Ovary (tissue), 9 donors: ENCODE measurements around the gene ANGPTL7. TPM values are rescaled to one million over a fixed set of nuclear protein-coding genes. Genes with fewer than 3 reads are reported as not detected.

ENCODE experiments used
- DNase-seq, 5 donors: peaks; one replicate each; pipeline ENCODE4 v3.0.0-alpha.2; 2019 to 2020
- H3K27ac ChIP-seq, 2 donors: fragments of 200-600 bp; one replicate each; pipeline versions ENCODE4 v1.5.1 to v1.8.0; 2019 to 2022
- H3K27me3 ChIP-seq: fragments of 200-600 bp; one replicate; pipeline ENCODE4 v1.8.0; 2022
- H3K36me3 ChIP-seq: fragments of 200-600 bp; sonication (generic); one replicate; pipeline ENCODE4 v1.5.1; 2019
- H3K4me1 ChIP-seq: one replicate; pipeline ENCODE4 v1.8.1; 2013; ENCODE audit warnings: mild to moderate bottlenecking, moderate library complexity; ENCODE audit not compliant: insufficient read depth
- H3K4me3 ChIP-seq: fragments of 200-600 bp; sonication (generic); one replicate; pipeline ENCODE4 v1.5.1; 2017
- H3K9me3 ChIP-seq, 2 donors: fragments of 200-600 bp in 1 of 2; sonication (generic) in 1 of 2; one replicate each; pipeline versions ENCODE4 v1.5.1 to v1.8.1; 2013 to 2019; ENCODE audit warnings: mild to moderate bottlenecking in 1 of 2, moderate library complexity in 1 of 2
- EP300 ChIP-seq: sonication (generic); formaldehyde crosslinking; IDR thresholded peaks from one replicate; pipeline ENCODE4 v1.6.1; 2017; ENCODE audit warnings: antibody characterized with exemption
- POLR2A ChIP-seq: fragments of 450-650 bp; IDR thresholded peaks from one replicate; pipeline ENCODE4 v1.6.1; 2017; ENCODE audit warnings: antibody characterized with exemption, mild to moderate bottlenecking, moderate library complexity
- WGBS, 3 donors: extraction: QIAGEN DNeasy Blood & Tissue Kit in 1 of 3; methylation state at CpG; one replicate each; pipeline versions ENCODE4 v1.1.5 to v1.1.7; 2013 to 2017; 5-methylcytosine and 5-hydroxymethylcytosine counted together
- intact Hi-C, 4 donors: fragments of 100-400 bp; cut with DNase I; formaldehyde crosslinking; loops; one replicate each; pipeline versions ENCODE4 v1.11.0 to v1.15.1; 2022 to 2023
- polyA plus RNA-seq, 2 donors: library from polyadenylated mRNA; stranded (reverse); fragments of 200-250 nt in 1 of 2; fragments of 350-450 nt in 1 of 2; fragmentation: Illumina TruSeq in 1 of 2; extraction: RNeasy Lipid Tissue Mini Kit (QIAGEN cat#74804) in 1 of 2; gene quantifications; one replicate each; pipeline ENCODE4 v1.2.3, GENCODE V29; 2013 to 2014
- total RNA-seq, 7 donors: library from RNA; depleted of rRNA in 2 of 7; stranded (reverse); fragments of >200 nt in 2 of 7; fragmentation: NEBNext Ultra II Directional in 3 of 7; extraction: Animal tissue kit (Norgen Biotek cat#: 25700) in 3 of 7; gene quantifications; one replicate each; pipeline versions ENCODE4 v1.1.0 to v1.2.4, GENCODE V29; 2016 to 2023
- TF ChIP-seq, protein P1 (sequence below), 3 donors: fragments of 450-650 bp in 2 of 3; fragments of 200-600 bp in 1 of 3; IDR thresholded peaks; one replicate each; pipeline versions ENCODE4 v1.5.1 to v1.8.0; 2016 to 2022; ENCODE audit warnings: antibody characterized with exemption in 3 of 3, mild to moderate bottlenecking in 1 of 3
- donor health status: DM: no; HTN: no; CAD: no; lungs with moderate emphysema.
- donor health status: DM: no; HTN: no; CAD: no.
- donor health status: Bipolar disorder and iron deficiency.
- donor health status: DM: yes; HTN: yes; CAD: no.
- donor health status: DM: no; HTN: no; CAD: no.
- donor health status: DM: yes; HTN: yes; CAD: no.

ANGPTL7 gene
- total and polyA plus RNA-seq, 9 donors = 0.08 to 4.8 (median 1.4) TPM; not detected in 2

- Histone ChIP-seq H3K36me3 (no peaks in the 10 kb centered on the region), H3K27me3 (no peaks in the 10 kb centered on the region), H3K27ac (no peak overlapping the region), H3K4me3 (no peak overlapping the region), H3K4me1 (no peaks in the 10 kb centered on the region), H3K9me3 (no peaks in the 10 kb centered on the region)
- 87 to 92% (median 88%) methylated on average over 4 of the region's 4 CpGs for WGBS, 3 donors
- no peak for TF ChIP-seq EP300
- TF ChIP-seq POLR2A = no peak
- TF ChIP-seq, protein P1, sequence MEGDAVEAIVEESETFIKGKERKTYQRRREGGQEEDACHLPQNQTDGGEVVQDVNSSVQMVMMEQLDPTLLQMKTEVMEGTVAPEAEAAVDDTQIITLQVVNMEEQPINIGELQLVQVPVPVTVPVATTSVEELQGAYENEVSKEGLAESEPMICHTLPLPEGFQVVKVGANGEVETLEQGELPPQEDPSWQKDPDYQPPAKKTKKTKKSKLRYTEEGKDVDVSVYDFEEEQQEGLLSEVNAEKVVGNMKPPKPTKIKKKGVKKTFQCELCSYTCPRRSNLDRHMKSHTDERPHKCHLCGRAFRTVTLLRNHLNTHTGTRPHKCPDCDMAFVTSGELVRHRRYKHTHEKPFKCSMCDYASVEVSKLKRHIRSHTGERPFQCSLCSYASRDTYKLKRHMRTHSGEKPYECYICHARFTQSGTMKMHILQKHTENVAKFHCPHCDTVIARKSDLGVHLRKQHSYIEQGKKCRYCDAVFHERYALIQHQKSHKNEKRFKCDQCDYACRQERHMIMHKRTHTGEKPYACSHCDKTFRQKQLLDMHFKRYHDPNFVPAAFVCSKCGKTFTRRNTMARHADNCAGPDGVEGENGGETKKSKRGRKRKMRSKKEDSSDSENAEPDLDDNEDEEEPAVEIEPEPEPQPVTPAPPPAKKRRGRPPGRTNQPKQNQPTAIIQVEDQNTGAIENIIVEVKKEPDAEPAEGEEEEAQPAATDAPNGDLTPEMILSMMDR (IDR thresholded peaks at IDR 0.05) = no peak
- no peak for DNase-seq
- intact Hi-C loops = no loop called here
Observed at GRCh38 chr1:11198257-11198656, 9.1 kb downstream of the ANGPTL7 start.

- H3K9me3 ChIP-seq = no peaks in the 10 kb centered on the region
- no peak overlapping the region for H3K4me3 ChIP-seq
- TF ChIP-seq, protein P1 (IDR thresholded peaks at IDR 0.05) = no peak
- TF ChIP-seq EP300 (no peak), POLR2A (no peak)
- H3K27me3 ChIP-seq = no peaks in the 10 kb centered on the region
- DNase-seq = no peak
- H3K36me3 ChIP-seq = no peaks in the 10 kb centered on the region
- WGBS, 3 donors = 95 to 100% (median 98%) methylated on average over 2 of the region's 2 CpGs
- H3K4me1 ChIP-seq = no peaks in the 10 kb centered on the region
- H3K27ac ChIP-seq = no peak overlapping the region
- intact Hi-C loops = no loop called here
Observed at GRCh38 chr1:11198851-11199594, 9.9 kb downstream of the ANGPTL7 start.

- H3K27ac ChIP-seq = no peak overlapping the region
- no peak for TF ChIP-seq POLR2A
- TF ChIP-seq EP300 = no peak
- TF ChIP-seq, protein P1 (IDR thresholded peaks at IDR 0.05) = no peak
Observed at GRCh38 chr1:11204396-11205190, 15.4 kb downstream of the ANGPTL7 start.

DNA sequence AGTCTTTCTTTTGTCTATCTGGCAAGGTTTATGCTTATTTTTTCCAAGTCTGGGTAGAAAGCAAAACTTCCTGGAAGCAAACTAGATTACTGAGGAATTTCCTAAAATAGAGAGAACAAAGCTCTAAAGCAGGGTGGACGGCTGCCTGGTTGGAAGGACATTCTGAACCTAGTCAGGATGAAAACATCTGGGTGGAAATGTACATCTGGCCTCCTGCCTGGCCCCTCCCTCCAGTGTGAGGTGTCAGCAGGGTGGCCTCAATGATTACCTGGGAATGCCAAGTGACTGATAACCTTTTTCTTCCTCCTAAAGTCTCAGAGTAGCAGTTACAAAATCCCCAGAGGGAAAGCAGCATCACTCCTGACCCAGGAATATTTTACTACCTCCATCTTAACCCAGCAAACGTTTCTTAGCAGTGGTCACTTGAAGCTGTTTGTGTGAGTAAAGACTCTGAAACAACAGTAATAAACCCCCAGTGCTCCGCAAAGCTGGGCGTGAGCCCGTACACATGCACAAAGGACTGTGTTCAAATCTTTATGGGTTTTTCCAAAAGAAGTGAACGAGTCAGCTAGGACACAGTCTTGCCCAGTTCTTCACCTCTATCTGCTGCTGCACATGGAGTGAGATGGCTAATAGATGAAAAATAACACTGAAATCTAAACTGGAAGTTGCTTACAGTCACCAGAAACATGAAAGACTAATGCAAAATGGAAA, 18.9 kb downstream of the ANGPTL7 start:
- Histone ChIP-seq H3K4me3 (no peak overlapping the region), H3K27ac (peak overlapping the region in 1 of 2 donors; percentile 33), H3K27me3 (no peaks in the 10 kb centered on the region), H3K9me3 (no peaks in the 10 kb centered on the region), H3K36me3 (no peaks in the 10 kb centered on the region), H3K4me1 (peaks cover 3% of the 10 kb centered on the region)
- intact Hi-C loops = no loop called here
- no peak for TF ChIP-seq POLR2A
- TF ChIP-seq, protein P1 (IDR thresholded peaks at IDR 0.05) = no peak
- TF ChIP-seq EP300 = no peak
- 33 to 41% (median 39%) methylated on average over 6 of the region's 6 CpGs for WGBS, 3 donors
- peak; percentile 29 to 87 (median 57) for DNase-seq

More at GRCh38 chr1:11204396-11205190, 15.4 kb downstream of the ANGPTL7 start:
- Histone ChIP-seq H3K4me1 (peaks cover 3% of the 10 kb centered on the region), H3K9me3 (no peaks in the 10 kb centered on the region), H3K4me3 (no peak overlapping the region), H3K36me3 (no peaks in the 10 kb centered on the region), H3K27me3 (no peaks in the 10 kb centered on the region)
- intact Hi-C loops = no loop called here
- 91 to 94% (median 93%) methylated on average over 11 of the region's 11 CpGs for WGBS, 3 donors
- no peak for DNase-seq
